Stimulated activated CD8-positive, alpha-beta memory T cell treated with anti-CD3 and anti-CD28 coated beads, Interleukin-4, amount 100 ng/mL, for 48 hours (primary cell): ENCODE data around the gene JAKMIP1.

ENCODE experiments used
- DNase-seq: peaks from one replicate; pipeline ENCODE4 v3.0.0-alpha.2; 2020

Gene JAKMIP1

GRCh38 chr4:6030679-6031078 is 169.7 kb downstream of the JAKMIP1 start:
- DNase-seq, result no peak

GRCh38 chr4:6029254-6029653 is 171.1 kb downstream of the JAKMIP1 start:
- DNase-seq, result no peak

GRCh38 chr4:6028168-6028567 is 172.2 kb downstream of the JAKMIP1 start:
- DNase-seq, result no peak

- no peak for DNase-seq
These were observed 173.0 kb downstream of the JAKMIP1 start for GRCh38 chr4:6027392-6027791.

- no peak for DNase-seq
These were observed 175.9 kb downstream of the JAKMIP1 start for GRCh38 chr4:6024313-6024960.

- no peak for DNase-seq
These were observed 176.6 kb downstream of the JAKMIP1 start for GRCh38 chr4:6023731-6024130.

- DNase-seq, result no peak
These were observed 177.6 kb downstream of the JAKMIP1 start for GRCh38 chr4:6022607-6023288.

GRCh38 chr4:6021831-6022606 is 178.3 kb downstream of the JAKMIP1 start:
- no peak for DNase-seq

- DNase-seq, result no peak
These were observed 179.7 kb downstream of the JAKMIP1 start for GRCh38 chr4:6020613-6021012.

GRCh38 chr4:6019316-6020263 is 180.8 kb downstream of the JAKMIP1 start:
- DNase-seq, result peak; percentile 54

GRCh38 chr4:6018331-6018730 is 182.0 kb downstream of the JAKMIP1 start, which contains the start of gene C4orf50:
TSS of gene C4orf50 (minus strand) at chr4:6018431.
- DNase-seq, result no peak

- no peak for DNase-seq
These were observed 182.5 kb downstream of the JAKMIP1 start for GRCh38 chr4:6017800-6018199.

GRCh38 chr4:6017030-6017429 is 183.3 kb downstream of the JAKMIP1 start:
- DNase-seq, result no peak

GRCh38 chr4:6013564-6013963 is 186.8 kb downstream of the JAKMIP1 start:
- DNase-seq, result no peak

GRCh38 chr4:6012200-6012599 is 188.1 kb downstream of the JAKMIP1 start:
- no peak for DNase-seq

- DNase-seq, result no peak
These were observed 188.7 kb downstream of the JAKMIP1 start for GRCh38 chr4:6011686-6012085.

- DNase-seq, result no peak
These were observed 189.1 kb downstream of the JAKMIP1 start for GRCh38 chr4:6011271-6011671.

- DNase-seq, result no peak
These were observed 189.6 kb downstream of the JAKMIP1 start for GRCh38 chr4:6010789-6011188.

GRCh38 chr4:6009452-6009851 is 190.9 kb downstream of the JAKMIP1 start:
- DNase-seq, result no peak

- no peak for DNase-seq
These were observed 191.5 kb downstream of the JAKMIP1 start for GRCh38 chr4:6008766-6009385.

- no peak for DNase-seq
These were observed 192.2 kb downstream of the JAKMIP1 start for GRCh38 chr4:6008092-6008551.

- no peak for DNase-seq
These were observed 195.2 kb downstream of the JAKMIP1 start for GRCh38 chr4:6005175-6005574.
